BJ (cell line): ENCODE data around the gene FOXD2. TPM values are rescaled to one million over a fixed set of nuclear protein-coding genes. Genes with fewer than 3 reads are reported as not detected.

ENCODE experiments used
- CTCF ChIA-PET: fragments of 350-600 bp; formaldehyde crosslinking; extraction: SDS; loops from one replicate; lab custom pipeline; 2021; ENCODE audit warnings: antibody characterized with exemption, inconsistent platforms; lab: Yijun Ruan, JAX
- POLR2A ChIA-PET: fragments of 300-600 bp; sonication (Branson Sonifier 250); formaldehyde crosslinking; extraction: SDS; loops from one replicate; lab custom pipeline; 2021; ENCODE audit warnings: antibody characterized with exemption; lab: Charles Lee
- DNase-seq: peaks from one replicate; pipeline ENCODE4 v3.0.0-alpha.2; 2011; ENCODE audit warnings: low read depth
- H3K27me3 ChIP-seq: 2 replicates; pipeline ENCODE4 v1.6.0; 2011; ENCODE audit warnings: low read length; ENCODE audit not compliant: control insufficient read depth, insufficient read depth
- H3K36me3 ChIP-seq: 2 replicates; pipeline ENCODE4 v1.5.1; 2011; ENCODE audit warnings: low read length; ENCODE audit not compliant: control insufficient read depth, insufficient read depth
- H3K4me3 ChIP-seq: 2 replicates; pipeline ENCODE4 v1.5.1; 2011; ENCODE audit warnings: low read depth, mild to moderate bottlenecking, control low read depth, low read length
- polyA plus RNA-seq: library from polyadenylated mRNA; depleted of rRNA; stranded (reverse); fragments of >200 nt; gene quantifications from 2 replicates; pipeline ENCODE4 v1.2.3, GENCODE V29; 2011
- TF ChIP-seq, protein P1 (sequence below): IDR thresholded peaks from 2 replicates; pipeline ENCODE4 v1.5.1; 2011; ENCODE audit warnings: low read depth, mild to moderate bottlenecking, control low read depth, inconsistent platforms, low read length, moderate library complexity; ENCODE audit not compliant: insufficient read depth

The FOXD2 gene
- polyA plus RNA-seq, 1 experiment: 0.09 TPM

GRCh38 chr1:47460040-47460439 is 22.2 kb downstream of the FOXD2 start:
- Histone ChIP-seq H3K36me3 (no peaks in the 10 kb centered on the region), H3K27me3 (peaks cover 4% of the 10 kb centered on the region), H3K4me3 (no peak overlapping the region)
- TF ChIP-seq, protein P1, sequence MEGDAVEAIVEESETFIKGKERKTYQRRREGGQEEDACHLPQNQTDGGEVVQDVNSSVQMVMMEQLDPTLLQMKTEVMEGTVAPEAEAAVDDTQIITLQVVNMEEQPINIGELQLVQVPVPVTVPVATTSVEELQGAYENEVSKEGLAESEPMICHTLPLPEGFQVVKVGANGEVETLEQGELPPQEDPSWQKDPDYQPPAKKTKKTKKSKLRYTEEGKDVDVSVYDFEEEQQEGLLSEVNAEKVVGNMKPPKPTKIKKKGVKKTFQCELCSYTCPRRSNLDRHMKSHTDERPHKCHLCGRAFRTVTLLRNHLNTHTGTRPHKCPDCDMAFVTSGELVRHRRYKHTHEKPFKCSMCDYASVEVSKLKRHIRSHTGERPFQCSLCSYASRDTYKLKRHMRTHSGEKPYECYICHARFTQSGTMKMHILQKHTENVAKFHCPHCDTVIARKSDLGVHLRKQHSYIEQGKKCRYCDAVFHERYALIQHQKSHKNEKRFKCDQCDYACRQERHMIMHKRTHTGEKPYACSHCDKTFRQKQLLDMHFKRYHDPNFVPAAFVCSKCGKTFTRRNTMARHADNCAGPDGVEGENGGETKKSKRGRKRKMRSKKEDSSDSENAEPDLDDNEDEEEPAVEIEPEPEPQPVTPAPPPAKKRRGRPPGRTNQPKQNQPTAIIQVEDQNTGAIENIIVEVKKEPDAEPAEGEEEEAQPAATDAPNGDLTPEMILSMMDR: no peak
- POLR2A ChIA-PET: no interaction called here
- no peak for DNase-seq
- CTCF ChIA-PET: interaction anchor here (1.3 to 1.9 kb wide), 2 partner anchors 9 to 266 kb away, joined by 3 to 5 read pairs; no protein-coding TSS in a partner anchor

DNA sequence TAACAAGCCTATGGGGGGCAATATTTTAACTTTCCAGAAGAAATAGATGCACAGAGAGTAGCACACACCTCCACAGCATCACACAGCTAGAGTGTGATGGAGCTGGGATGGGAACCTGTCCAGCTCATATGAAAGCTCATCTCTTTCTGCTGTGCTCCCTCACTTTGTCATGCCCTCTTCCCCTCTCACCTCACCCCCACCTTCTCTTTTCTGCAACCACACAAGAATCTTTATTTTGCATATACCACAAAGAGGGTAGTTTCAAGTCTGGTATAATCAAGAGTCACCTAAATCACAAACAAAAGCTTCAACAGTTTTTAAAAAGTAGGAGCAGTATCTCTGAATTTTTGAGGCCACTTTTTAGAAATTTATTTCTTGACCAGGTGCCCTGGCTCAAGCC is 22.6 kb downstream of the FOXD2 start:
- CTCF ChIA-PET: interaction anchor here (1.3 to 1.9 kb wide), 3 partner anchors 9 to 266 kb away, joined by 3 to 5 read pairs (median 5); partner anchors contain the start of gene FOXD2
- Histone ChIP-seq H3K4me3 (no peak overlapping the region), H3K27me3 (peaks cover 4% of the 10 kb centered on the region), H3K36me3 (no peaks in the 10 kb centered on the region)
- TF ChIP-seq, protein P1: no peak
- POLR2A ChIA-PET: no interaction called here
- no peak for DNase-seq

- Histone ChIP-seq H3K27me3 (peaks cover 3% of the 10 kb centered on the region), H3K4me3 (no peak overlapping the region), H3K36me3 (no peaks in the 10 kb centered on the region)
- ChIA-PET CTCF (no interaction called here), POLR2A (no interaction called here)
- TF ChIP-seq, protein P1: no peak
- no peak for DNase-seq
Measured at GRCh38 chr1:47465605-47466004, 27.8 kb downstream of the FOXD2 start.

DNA sequence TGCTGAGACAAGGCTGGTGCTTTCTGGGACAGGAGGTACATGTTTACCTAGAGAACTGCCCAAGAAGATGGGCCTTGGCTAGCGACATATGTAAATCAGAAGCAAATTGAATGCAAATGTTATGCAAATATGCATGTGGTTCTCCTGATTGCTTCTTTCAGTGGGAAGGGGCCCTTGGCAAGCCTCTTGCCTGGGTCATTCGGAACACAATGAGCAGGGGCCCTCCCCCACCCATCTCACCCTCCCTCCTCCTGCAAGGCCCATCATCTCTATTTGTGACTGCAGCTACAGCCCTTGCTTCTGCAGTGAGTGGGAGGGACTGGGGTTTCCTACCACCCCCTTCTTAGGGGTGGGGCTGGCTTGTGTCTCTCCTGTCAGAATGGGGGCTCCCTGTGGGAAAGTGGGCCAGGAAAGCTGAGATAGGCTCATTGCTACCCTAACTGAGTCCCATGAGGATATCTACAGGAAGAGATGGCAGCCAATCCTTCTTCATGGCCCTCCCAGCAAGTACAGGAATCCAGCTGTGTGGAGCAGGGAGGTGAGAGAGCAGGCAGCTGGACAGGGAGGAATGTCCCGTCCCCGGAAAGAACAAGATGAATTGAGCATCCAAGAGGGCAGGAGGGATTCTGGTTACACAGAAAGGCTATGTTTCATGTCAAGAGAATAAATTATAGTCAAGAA is 31.0 kb downstream of the FOXD2 start:
- Histone ChIP-seq H3K36me3 (no peaks in the 10 kb centered on the region), H3K27me3 (peaks cover 3% of the 10 kb centered on the region), H3K4me3 (no peak overlapping the region)
- DNase-seq: no peak
- ChIA-PET POLR2A (no interaction called here), CTCF (interaction anchor here (1.0 to 1.2 kb wide), 2 partner anchors 8 to 32 kb away, joined by 3 to 5 read pairs; no protein-coding TSS in a partner anchor)
- TF ChIP-seq, protein P1: no peak

DNA sequence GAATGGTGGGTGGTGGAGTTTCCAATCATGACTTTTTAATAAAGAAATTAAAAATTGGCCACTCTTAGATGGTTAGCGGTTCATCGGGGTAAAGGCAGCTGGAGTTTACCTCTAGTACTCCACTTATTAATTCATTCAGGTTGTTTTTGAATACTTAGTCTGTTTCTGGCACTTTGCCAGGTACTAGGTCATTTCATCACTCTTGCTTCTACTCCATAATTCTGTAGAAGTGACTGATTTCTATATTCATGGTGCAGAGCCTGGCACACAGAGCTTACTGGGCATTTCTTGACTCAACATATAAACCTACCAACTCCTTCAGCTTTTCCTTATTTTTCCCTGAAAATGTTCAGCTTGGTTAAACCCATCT is 31.5 kb downstream of the FOXD2 start:
- DNase-seq: no peak
- Histone ChIP-seq H3K4me3 (no peak overlapping the region), H3K27me3 (peaks cover 3% of the 10 kb centered on the region), H3K36me3 (no peaks in the 10 kb centered on the region)
- POLR2A ChIA-PET: no interaction called here
- CTCF ChIA-PET: interaction anchor here (1.0 to 1.2 kb wide), 2 partner anchors 8 to 33 kb away, joined by 3 to 5 read pairs; no protein-coding TSS in a partner anchor
- TF ChIP-seq, protein P1: no peak
